GM21737 (cell line): ENCODE measurements around the gene SPATA45.

Source experiments
- ATAC-seq: cut with Tn5 transposase; IDR thresholded peaks from one replicate; pipeline ENCODE4 v1.9.1; 2021; ENCODE audit warnings: mild to moderate bottlenecking, moderate library complexity; ENCODE audit not compliant: unreplicated experiment

The SPATA45 gene

DNA sequence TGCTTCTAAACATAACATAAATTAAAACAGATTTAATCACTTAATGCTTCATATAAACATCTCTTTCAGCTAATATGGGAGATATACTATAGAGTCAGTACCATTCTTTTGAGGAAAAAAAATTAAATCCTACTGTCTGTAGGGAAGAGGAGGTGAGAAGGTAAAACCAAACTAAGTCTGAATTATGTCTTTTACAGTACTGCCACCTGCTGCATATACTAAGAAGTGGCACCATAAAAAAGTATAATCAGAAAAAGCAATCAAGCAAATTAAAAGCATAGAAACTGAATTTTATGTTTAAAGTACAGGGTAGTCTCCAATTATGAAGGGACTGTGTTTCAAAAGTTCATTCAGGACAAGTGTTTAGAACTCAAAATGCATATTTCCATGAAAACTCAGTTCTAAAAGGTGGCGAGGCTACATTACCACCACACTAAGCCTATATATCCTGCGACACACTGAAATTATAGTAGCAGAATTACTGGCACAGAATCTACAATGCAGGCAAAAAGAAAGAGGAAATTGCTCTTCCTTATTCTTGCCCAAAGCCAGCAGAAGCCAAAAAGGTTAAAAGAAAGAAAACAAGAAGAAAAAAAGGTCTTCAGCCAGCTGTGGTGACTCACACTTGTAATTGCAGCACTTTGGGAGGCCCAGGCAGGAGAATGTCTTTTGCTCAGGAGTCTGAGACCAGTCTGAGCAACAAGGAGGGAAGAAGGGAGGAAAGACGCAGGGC lies 64.9 kb downstream of the SPATA45 start:
- ATAC-seq = no peak

DNA sequence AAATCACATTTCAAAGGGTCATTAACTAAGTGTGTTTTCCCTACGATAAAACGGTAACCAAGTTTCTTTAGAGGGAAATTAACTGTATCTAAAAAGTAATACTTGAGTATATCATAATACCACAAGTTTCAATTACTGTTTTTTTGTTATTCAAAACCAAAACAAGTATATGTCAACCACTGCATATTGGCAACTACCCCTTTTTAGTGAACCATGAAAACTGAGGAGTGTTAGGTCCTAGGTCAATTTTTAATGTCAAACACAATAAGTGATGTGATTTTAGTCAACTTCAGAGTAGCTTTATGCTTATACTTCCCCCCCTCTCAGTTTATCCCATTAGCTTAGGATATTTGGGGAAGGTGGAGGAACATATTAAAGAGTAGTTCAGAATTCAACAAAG lies 66.2 kb downstream of the SPATA45 start:
- no peak for ATAC-seq

DNA sequence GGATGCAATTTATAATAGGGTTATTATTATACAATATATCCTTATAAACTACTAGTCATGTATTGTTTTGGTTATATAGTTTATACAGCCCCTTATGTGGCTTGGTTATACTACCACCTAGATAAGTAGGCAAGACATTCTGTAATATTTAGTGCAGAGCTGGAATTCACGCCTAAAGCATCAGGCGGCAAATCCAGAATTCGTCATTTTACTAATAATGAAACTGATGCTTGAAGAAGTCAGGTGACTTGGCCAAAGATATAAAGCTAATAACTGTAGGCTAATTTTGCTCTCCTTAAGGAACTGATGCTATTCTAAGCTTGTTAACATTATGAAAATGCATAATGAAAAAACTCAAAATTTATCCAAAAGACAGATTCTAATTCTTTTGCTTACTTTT lies 66.7 kb downstream of the SPATA45 start:
- no peak for ATAC-seq
